Activated T-helper 17 cell treated with anti-CD3 and anti-CD28 coated beads, Interleukin-2, amount 50 U/mL, for 72 hours (primary cell): ENCODE results near the gene KIF3C. TPM values are rescaled to one million over a fixed set of nuclear protein-coding genes. Genes with fewer than 3 reads are reported as not detected.

ENCODE experiments used
- total RNA-seq, 2 donors: library from RNA; stranded (reverse); gene quantifications; one replicate each; pipeline ENCODE4 v1.2.3, GENCODE V29; 2022

KIF3C gene
- total RNA-seq, 2 donors from 2014 or later, result 3.0 to 3.4 TPM

Other genes starting within 250 kb of the KIF3C start
- 10 to 100 TPM; 28.5 to 37.1 TPM for gene ASXL2, start 104.0 kb downstream of the KIF3C start, total RNA-seq
- gene RAB10, start 51.6 kb upstream of the KIF3C start, total RNA-seq, result 100 to 1,000 TPM in 1 of 2 donors, 10 to 100 TPM in 1; 68.5 to 107 TPM
- gene GAREM2, start 190.6 kb upstream of the KIF3C start, total RNA-seq, result 1 to 10 TPM; 2.1 TPM